NCI-H460 (cell line): ENCODE results near the gene CGB1. TPM values are rescaled to one million over a fixed set of nuclear protein-coding genes. Genes with fewer than 3 reads are reported as not detected.
A peak's percentile ranks its signal among the peaks of the same experiment; 100 is the strongest.
"Not testable (repeated sequence)": the region's sequence is repeated elsewhere in the genome, so short reads cannot be mapped to it uniquely, and the experiment has no call there.

ENCODE experiments used
- DNase-seq: peaks from one replicate; pipeline ENCODE4 v3.0.0-alpha.2; 2016; ENCODE audit warnings: low read depth; ENCODE audit errors: extremely low read depth
- total RNA-seq: library from RNA; depleted of rRNA; stranded (reverse); fragments of >200 nt; shearing (Covaris generic); gene quantifications from 2 replicates; pipeline ENCODE4 v1.2.3, GENCODE V29; 2014

The CGB1 gene
- total RNA-seq, 1 experiment from 2014 or later, result not detected

DNA sequence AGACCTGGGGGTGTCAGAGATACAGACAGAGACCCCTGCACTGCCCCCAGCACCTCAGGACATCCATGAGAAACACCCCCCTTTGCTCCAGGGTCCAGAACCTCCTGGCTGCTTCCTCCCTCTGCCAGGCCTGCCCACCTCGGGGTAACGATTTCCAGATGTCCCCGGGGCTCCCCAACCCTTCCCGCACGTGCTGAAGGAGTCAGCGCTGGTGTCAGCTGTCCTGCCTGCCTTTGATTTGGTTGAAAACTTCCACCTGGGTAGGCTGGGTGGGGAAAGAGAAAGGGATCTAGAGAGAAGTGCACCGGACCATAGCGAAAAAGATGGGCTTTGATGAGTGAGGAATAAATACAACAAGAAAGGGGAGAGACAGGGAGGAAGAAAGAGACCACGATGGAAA, 22.4 kb upstream of the CGB1 start:
- DNase-seq, result no peak

DNA sequence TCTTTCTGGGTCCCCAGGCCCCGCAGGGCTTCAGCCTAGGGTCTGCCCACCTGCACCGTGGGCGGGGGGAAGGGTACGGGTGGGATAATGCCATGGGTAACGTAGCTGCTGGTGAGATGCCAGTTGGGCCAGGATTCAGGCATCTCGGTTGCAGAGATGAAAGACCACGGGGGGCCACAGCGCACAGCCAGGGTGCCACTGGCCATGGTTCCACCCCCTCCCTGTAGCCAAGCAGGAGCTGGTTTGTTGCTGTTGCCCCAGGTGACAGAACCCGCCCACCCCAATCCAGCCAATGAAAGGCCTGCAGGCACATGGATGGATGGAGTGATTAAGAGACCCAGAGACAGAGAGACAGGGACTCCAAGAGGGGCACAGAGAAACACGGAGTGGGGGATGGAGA, 21.9 kb upstream of the CGB1 start:
- no peak for DNase-seq

GRCh38 chr19:49057636-49058234, 21.0 kb upstream of the CGB1 start, which contains the start of gene CGB7:
CGB7 (minus strand) TSS chr19:49057749; CDS start chr19:49055375, 2,374 bp downstream.
- peak; percentile 31 for DNase-seq

DNA sequence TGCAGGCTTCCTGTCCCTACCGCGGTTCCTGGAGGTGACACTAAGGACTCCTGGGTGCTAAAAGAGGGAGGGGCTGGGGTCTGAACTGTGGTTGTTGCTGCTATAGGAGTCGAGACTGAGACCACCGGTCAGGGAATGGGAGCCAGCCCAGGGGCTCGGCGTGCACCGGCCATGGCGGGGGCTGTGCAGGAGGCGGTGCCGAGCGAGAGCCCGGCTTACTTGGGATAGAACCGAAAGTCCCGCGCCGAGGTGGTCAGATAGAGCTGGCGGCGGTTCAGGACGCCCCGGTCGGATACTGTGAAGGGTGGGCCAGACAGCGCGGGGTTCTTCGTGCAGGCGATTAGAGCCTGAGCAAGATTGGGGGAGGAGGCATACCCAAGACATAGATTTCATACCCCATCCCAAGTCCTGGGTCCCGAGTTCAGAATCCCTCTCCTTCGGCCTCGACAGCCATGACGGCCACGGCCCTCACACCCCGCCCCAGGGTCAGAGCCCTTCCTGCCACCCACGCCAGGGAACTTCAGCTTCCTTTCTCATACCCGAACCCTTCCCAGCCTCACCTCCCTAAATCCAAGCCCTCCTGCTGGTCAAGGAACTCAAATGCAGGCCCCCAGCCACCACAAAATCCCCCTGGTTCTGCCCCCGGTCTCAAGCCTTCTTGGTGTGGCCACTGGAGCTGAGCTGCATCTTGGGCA, 20.4 kb upstream of the CGB1 start:
- DNase-seq, result not testable (repeated sequence)

- no peak for DNase-seq
Observed at GRCh38 chr19:49056101-49056901, 19.6 kb upstream of the CGB1 start.

DNA sequence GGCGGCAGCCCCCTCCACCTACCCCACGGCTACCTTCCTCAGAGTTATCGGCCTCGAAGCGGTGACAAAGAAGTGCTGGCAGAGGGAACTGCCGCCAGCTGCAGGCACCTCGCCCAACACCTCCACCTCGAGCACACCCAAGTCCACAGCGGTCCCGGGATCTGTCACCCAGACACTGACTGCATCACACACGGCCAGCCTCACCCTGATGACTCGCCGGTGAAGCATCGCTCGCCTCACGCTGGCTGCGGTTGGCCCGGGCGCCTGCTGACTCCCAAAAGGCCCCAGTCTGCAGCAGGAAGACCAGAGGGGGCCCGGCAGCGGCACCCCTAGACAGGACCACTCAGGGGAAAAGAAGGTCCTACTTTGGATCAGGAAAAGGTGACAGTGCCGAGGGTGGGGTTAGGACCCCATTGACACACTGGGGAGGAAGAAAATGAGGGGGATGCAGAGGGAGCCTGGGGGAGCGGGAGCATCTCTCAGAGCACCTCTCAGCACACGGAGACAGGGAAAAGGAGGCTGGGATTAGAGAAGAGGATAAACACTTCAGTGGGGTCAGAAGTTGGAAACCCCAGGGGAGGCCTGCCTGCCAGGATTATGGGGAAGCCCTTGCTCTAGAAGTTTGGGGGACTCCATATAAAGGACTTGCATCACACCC, 13.8 kb upstream of the CGB1 start:
- not testable (repeated sequence) for DNase-seq

DNA sequence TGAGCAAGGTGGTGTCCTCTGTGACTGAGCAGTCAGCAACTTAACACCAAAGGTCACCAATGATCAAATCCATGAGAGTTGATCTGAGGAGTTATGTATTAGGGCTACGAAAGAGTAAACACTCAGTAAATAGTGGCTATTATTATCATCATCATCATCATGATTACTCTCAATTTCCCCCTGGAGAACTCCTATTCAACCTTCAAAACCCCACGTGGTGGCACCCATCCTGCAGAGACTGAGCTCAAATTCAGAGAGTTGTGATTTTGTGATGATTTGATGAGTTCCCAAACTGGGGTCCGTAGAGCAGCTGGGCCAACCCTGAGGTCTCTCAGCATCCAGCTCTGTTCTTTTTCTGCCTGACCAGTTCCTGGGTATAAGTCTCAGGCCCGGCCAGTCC, 13.1 kb upstream of the CGB1 start:
- not testable (repeated sequence) for DNase-seq

DNA sequence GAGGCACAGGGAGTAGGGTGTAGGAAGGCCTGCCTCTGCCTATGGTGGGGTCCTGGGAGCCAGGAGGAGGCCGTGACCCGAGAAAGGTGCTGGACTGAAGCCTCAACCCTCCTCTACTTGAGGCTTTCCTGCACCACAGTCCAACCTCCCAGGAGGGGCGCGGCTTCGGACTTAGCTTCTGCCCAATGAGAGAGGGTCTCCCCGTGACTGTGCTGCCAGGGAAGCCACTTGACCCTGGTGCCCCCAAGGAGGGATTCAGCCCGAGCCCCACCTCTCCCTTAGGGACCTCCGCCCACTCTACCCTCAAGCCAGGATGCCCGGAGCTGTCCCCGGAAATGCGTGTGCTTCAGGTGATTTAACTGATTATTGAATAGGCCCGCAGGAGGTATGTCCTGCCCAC, 12.3 kb upstream of the CGB1 start, which contains the start of gene CGB8:
TSS of gene CGB8 (minus strand) at position 101 of the 400 bp plus-strand sequence. CDS start 372 bp downstream, outside the sequence.
- not testable (repeated sequence) for DNase-seq

DNA sequence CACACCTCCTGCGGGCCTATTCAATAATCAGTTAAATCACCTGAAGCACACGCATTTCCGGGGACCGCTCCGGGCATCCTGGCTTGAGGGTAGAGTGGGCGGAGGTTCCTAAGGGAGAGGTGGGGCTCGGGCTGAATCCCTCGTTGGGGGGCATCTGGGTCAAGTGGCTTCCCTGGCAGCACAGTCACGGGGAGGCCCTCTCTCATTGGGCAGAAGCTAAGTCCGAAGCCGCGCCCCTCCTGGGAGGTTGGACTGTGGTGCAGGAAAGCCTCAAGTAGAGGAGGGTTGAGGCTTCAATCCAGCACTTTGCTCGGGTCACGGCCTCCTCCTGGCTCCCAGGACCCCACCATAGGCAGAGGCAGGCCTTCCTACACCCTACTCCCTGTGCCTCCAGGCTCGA, 6.9 kb upstream of the CGB1 start, which contains the start of gene CGB5:
TSS of gene CGB5 (plus strand) at position 301 of the 400 bp plus-strand sequence. CDS start 362 bp downstream, outside the sequence.
- not testable (repeated sequence) for DNase-seq

DNA sequence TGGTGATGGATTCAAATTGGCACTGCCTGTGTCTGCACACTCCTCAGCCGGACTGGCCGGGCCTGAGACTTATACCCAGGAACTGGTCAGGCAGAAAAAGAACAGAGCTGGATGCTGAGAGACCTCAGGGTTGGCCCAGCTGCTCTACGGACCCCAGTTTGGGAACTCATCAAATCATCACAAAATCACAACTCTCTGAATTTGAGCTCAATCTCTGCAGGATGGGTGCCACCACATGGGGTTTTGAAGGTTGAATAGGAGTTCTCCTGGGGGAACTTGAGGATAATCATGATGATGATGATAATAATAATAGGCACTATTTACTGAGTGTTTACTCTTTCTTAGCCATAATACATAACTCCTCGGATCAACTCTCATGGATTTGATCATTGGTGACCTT, 6.0 kb upstream of the CGB1 start:
- not testable (repeated sequence) for DNase-seq

DNA sequence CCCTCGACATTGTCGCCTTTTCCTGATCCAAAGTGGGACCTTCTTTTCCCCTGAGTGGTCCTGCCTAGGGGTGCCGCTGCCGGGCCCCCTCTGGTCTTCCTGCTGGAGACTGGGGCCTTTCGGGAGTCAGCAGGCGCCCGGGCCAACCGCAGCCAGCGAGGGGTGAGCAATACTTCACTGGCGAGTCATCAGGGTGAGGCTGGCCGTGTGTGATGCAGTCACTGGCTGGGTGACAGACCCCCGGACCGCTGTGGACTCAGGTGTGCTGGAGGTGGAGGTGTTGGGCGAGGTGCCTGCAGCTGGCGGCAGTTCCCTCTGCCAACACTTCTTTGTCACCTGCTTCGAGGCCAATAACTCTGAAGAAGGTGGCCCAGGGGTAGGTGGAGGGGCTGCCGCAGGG, 5.5 kb upstream of the CGB1 start:
- DNase-seq, result no peak

- not testable (repeated sequence) for DNase-seq
Observed at GRCh38 chr19:49039736-49040135, 3.0 kb upstream of the CGB1 start.

GRCh38 chr19:49038557-49039276, 2.0 kb upstream of the CGB1 start:
- not testable (repeated sequence) for DNase-seq

DNA sequence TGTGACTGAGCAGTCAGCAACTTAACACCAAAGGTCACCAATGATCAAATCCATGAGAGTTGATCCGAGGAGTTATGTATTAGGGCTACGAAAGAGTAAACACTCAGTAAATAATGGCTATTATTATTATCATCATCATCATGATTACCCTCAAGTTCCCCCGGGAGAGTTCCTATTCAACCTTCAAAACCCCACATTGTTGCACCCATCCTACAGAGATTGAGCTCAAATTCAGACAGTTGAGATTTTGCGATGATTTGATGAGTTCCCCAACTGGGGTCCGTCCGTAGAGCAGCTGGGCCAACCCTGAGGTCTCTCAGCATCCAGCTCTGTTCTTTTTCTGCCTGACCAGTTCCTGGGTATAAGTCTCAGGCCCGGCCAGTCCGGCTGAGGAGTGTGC, 1.4 kb upstream of the CGB1 start:
- DNase-seq, result not testable (repeated sequence)

DNA sequence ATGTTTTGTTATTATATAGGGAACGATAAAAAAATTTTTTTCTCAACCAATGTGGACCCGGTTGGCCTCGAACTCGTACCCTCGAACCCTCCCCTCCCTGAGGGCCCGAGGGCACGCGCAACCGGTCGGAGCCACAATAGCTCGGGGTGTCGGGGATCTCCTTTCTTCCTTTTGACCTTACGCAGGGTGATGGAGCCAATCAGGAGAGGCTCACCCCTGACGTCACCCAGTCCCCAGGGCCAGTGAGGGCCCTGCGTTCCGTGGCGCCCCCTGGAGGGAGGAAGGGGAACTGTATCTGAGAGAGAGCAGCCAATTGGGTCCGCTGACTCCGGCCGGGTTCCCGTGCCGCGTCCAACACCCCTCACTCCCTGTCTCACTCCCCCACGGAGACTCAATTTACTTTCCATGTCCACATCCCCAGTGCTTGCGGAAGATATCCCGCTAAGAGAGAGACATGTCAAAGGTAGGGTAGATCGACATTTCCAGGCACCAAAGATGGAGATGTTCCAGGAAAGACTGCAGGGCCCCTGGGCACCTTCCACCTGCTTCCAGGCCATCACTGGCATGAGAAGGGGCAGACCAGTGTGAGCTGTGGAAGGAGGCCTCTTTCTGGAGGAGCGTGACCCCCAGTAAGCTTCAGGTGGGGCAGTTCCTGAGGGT, 4.9 kb downstream of the CGB1 start, which contains the start of gene CGB2:
TSS of gene CGB2 (plus strand) at position 249 of the 660 bp plus-strand sequence. CDS start at position 455, 206 bp downstream.
- peak; percentile 47 for DNase-seq

GRCh38 chr19:49030323-49030722, 6.4 kb downstream of the CGB1 start:
- DNase-seq, result not testable (repeated sequence)

GRCh38 chr19:49029749-49030148, 6.9 kb downstream of the CGB1 start:
- DNase-seq, result not testable (repeated sequence)

DNA sequence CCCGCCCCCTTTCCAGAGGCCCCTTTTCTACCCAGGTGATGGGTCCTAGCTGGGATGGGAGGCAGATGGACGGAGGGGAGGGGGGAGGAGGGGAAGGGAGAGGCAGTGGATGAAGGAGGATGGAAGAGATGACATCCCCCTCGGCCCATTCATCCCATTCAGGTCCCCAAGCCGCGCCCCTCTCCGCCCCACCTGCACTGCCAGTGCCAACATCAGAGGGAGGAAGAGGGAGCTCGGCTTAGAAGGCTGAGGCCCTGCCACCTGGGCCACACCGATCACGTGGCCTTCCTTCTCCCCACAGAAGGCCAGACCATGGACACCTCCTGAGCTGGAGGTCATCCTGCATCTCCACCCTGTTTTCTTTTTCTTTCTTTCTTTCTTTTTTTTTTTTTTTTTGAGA, 8.0 kb downstream of the CGB1 start:
- not testable (repeated sequence) for DNase-seq

- not testable (repeated sequence) for DNase-seq
Observed at GRCh38 chr19:49025599-49025998, 11.1 kb downstream of the CGB1 start.
